Esophagus squamous epithelium (tissue), 4 donors: ENCODE measurements around the gene YTHDC1.

ENCODE experiments used
- CTCF ChIP-seq, 6 experiments: fragments of 450-650 bp in 4 of 6; fragments of 200-600 bp in 2 of 6; sonication (generic) in 2 of 6; IDR thresholded peaks; one replicate each; pipeline ENCODE4 v1.5.1; 2016 to 2019; ENCODE audit warnings: antibody characterized with exemption in 6 of 6, mild to moderate bottlenecking in 4 of 6, moderate library complexity in 4 of 6
- POLR2A ChIP-seq, 4 donors: fragments of 450-650 bp; IDR thresholded peaks; one replicate each; pipeline ENCODE4 v1.6.1; 2017; ENCODE audit warnings: antibody characterized with exemption in 4 of 4, mild to moderate bottlenecking in 4 of 4, moderate library complexity in 3 of 4

- TF ChIP-seq CTCF (IDR thresholded peaks at IDR 0.05) (no peak), POLR2A (IDR thresholded peaks at IDR 0.05) (no peak)
Observed at GRCh38 chr4:68348577-68348976, 1.3 kb downstream of the YTHDC1 start.
